ENCODE measurements around the gene SMO. TPM values are rescaled to one million over a fixed set of nuclear protein-coding genes. Genes with fewer than 3 reads are reported as not detected.
A peak's percentile ranks its signal among the peaks of the same experiment; 100 is the strongest.
"Not testable (repeated sequence)": the region's sequence is repeated elsewhere in the genome, so short reads cannot be mapped to it uniquely, and the experiment has no call there.

The SMO gene
- total RNA-seq, 1 donor: 1.3 TPM

- TF ChIP-seq CTCF (IDR thresholded peaks at IDR 0.05; ENCODE audit: insufficient read depth, low read depth, low read length): no peak
- peak overlapping the region; percentile 49 for H3K4me3 ChIP-seq (ENCODE audit: low read depth, low read length)
- no peak for DNase-seq (ENCODE audit: low read depth)
These were observed 18.6 kb upstream of the SMO start for GRCh38 chr7:129169686-129170440.

GRCh38 chr7:129170441-129171021 is 17.9 kb upstream of the SMO start:
- DNase-seq (ENCODE audit: low read depth): no peak
- H3K4me3 ChIP-seq (ENCODE audit: low read depth, low read length): no peak overlapping the region
- no peak for TF ChIP-seq CTCF (IDR thresholded peaks at IDR 0.05; ENCODE audit: insufficient read depth, low read depth, low read length)

GRCh38 chr7:129173861-129174260 is 14.6 kb upstream of the SMO start:
- DNase-seq (ENCODE audit: low read depth); H3K4me3 ChIP-seq (ENCODE audit: low read depth, low read length): not testable (repeated sequence)

GRCh38 chr7:129176916-129177710 is 11.3 kb upstream of the SMO start:
- DNase-seq (ENCODE audit: low read depth): no peak
- no peak for TF ChIP-seq CTCF (IDR thresholded peaks at IDR 0.05; ENCODE audit: insufficient read depth, low read depth, low read length)
- H3K4me3 ChIP-seq (ENCODE audit: low read depth, low read length): no peak overlapping the region

GRCh38 chr7:129184981-129185670 is 3.3 kb upstream of the SMO start:
- no peak overlapping the region for H3K4me3 ChIP-seq (ENCODE audit: low read depth, low read length)
- no peak for DNase-seq (ENCODE audit: low read depth)
- TF ChIP-seq CTCF (IDR thresholded peaks at IDR 0.05; ENCODE audit: insufficient read depth, low read depth, low read length): no peak

GRCh38 chr7:129186749-129187260 is 1.6 kb upstream of the SMO start:
- TF ChIP-seq CTCF (IDR thresholded peaks at IDR 0.05; ENCODE audit: insufficient read depth, low read depth, low read length): no peak
- no peak for DNase-seq (ENCODE audit: low read depth)
- no peak overlapping the region for H3K4me3 ChIP-seq (ENCODE audit: low read depth, low read length)

Data from fibroblast of villous mesenchyme (primary cell).